ENCODE data around the gene SRRM3.

- TF ChIP-seq, protein P1, sequence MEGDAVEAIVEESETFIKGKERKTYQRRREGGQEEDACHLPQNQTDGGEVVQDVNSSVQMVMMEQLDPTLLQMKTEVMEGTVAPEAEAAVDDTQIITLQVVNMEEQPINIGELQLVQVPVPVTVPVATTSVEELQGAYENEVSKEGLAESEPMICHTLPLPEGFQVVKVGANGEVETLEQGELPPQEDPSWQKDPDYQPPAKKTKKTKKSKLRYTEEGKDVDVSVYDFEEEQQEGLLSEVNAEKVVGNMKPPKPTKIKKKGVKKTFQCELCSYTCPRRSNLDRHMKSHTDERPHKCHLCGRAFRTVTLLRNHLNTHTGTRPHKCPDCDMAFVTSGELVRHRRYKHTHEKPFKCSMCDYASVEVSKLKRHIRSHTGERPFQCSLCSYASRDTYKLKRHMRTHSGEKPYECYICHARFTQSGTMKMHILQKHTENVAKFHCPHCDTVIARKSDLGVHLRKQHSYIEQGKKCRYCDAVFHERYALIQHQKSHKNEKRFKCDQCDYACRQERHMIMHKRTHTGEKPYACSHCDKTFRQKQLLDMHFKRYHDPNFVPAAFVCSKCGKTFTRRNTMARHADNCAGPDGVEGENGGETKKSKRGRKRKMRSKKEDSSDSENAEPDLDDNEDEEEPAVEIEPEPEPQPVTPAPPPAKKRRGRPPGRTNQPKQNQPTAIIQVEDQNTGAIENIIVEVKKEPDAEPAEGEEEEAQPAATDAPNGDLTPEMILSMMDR (IDR thresholded peaks at IDR 0.05 in 2 of 3, conservative IDR thresholded peaks at IDR 0.05 in 1 of 3; ENCODE audit: insufficient read depth in 2 of 3, low read depth in 1 of 3, low read length in 3 of 3): no peak
- TF ChIP-seq ZFP36 (IDR thresholded peaks at IDR 0.05; ENCODE audit: low read depth, low read length, partially characterized antibody) (peak; percentile 48), ZFP30 (CRISPR knock-in tag; IDR thresholded peaks at IDR 0.05; ENCODE audit: borderline replicate concordance) (no peak), CREB3 (tag; conservative IDR thresholded peaks at IDR 0.05; ENCODE audit: low read depth) (no peak)
These were observed 95.3 kb downstream of the SRRM3 start for GRCh38 chr7:76296743-76297740.

All from K562 (cell line).